Upper lobe of right lung (tissue), 1 donor: Measurements from ENCODE around the gene TCOF1. TPM values are rescaled to one million over a fixed set of nuclear protein-coding genes. Genes with fewer than 3 reads are reported as not detected.
A peak's percentile ranks its signal among the peaks of the same experiment; 100 is the strongest.

Experiments used
- ATAC-seq: fragments of 200-7000 bp; cut with Tn5 transposase; one replicate; pipeline ENCODE4 v1.9.1; 2020; ENCODE audit warnings: mild to moderate bottlenecking, moderate library complexity
- DNase-seq: peaks from one replicate; pipeline ENCODE4 v3.0.0-alpha.2; 2020
- H3K27ac ChIP-seq: fragments of 200-600 bp; one replicate; pipeline ENCODE4 v1.8.0; 2022
- H3K27me3 ChIP-seq: fragments of 200-600 bp; one replicate; pipeline ENCODE4 v1.8.0; 2022; ENCODE audit warnings: mild to moderate bottlenecking
- H3K36me3 ChIP-seq: fragments of 200-600 bp; one replicate; pipeline ENCODE4 v1.8.0; 2022
- H3K4me1 ChIP-seq: fragments of 200-600 bp; one replicate; pipeline ENCODE4 v1.8.0; 2022
- H3K4me3 ChIP-seq: fragments of 200-600 bp; one replicate; pipeline ENCODE4 v1.8.0; 2022; ENCODE audit warnings: mild to moderate bottlenecking
- H3K9me3 ChIP-seq: fragments of 200-600 bp; one replicate; pipeline ENCODE4 v1.8.0; 2022
- CTCF ChIP-seq: fragments of 200-600 bp; IDR thresholded peaks from one replicate; pipeline ENCODE4 v1.8.0; 2022; ENCODE audit warnings: antibody characterized with exemption
- intact Hi-C: fragments of 100-400 bp; cut with DNase I; formaldehyde crosslinking; loops from one replicate; pipeline ENCODE4 v1.11.0; 2022
- total RNA-seq: library from RNA; stranded (reverse); fragmentation: NEBNext Ultra II Directional; extraction: Animal tissue kit (Norgen Biotek cat#: 25700); gene quantifications from one replicate; pipeline ENCODE4 v1.2.1, GENCODE V29; 2021
- donor health status: DM: no; HTN: yes; CAD: no; lungs with severe emphysema.

The TCOF1 gene
- total RNA-seq, 1 donor from 2014 or later = 31.1 TPM

- Histone ChIP-seq H3K36me3 (no peaks in the 10 kb centered on the region), H3K27me3 (no peaks in the 10 kb centered on the region), H3K27ac (no peak overlapping the region), H3K4me1 (no peaks in the 10 kb centered on the region), H3K4me3 (no peak overlapping the region), H3K9me3 (no peaks in the 10 kb centered on the region)
- intact Hi-C loops = no loop called here
- TF ChIP-seq CTCF = no peak
- no peak for DNase-seq
- ATAC-seq = peak; percentile 36
Observed at GRCh38 chr5:150317048-150318003, 40.2 kb upstream of the TCOF1 start.

- ATAC-seq = no peak
- Histone ChIP-seq H3K4me1 (no peaks in the 10 kb centered on the region), H3K4me3 (no peak overlapping the region), H3K9me3 (no peaks in the 10 kb centered on the region), H3K27me3 (no peaks in the 10 kb centered on the region), H3K27ac (no peak overlapping the region), H3K36me3 (no peaks in the 10 kb centered on the region)
- DNase-seq = no peak
- TF ChIP-seq CTCF = no peak
- intact Hi-C loops = no loop called here
Observed at GRCh38 chr5:150318613-150319483, 38.6 kb upstream of the TCOF1 start.

DNA sequence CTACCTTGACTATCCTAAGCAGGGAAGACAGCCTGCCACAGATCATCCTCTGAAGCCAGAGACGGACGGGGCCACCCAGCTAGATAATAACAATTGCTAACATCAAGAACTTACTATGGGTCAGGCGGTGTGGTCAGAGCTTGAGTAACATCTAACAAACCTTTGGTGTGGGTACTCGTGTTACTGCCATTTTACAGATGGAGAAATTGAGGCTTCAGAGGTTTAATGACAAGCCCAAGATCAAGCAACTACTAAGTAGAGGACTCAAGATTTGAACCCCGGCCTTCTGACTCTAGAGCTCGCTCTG lies 38.1 kb upstream of the TCOF1 start:
- ATAC-seq (no peak), DNase-seq (no peak)
- intact Hi-C loops = no loop called here
- no peak overlapping the region for H3K27ac ChIP-seq
- H3K9me3 ChIP-seq = no peaks in the 10 kb centered on the region
- H3K27me3 ChIP-seq = no peaks in the 10 kb centered on the region
- no peaks in the 10 kb centered on the region for H3K4me1 ChIP-seq
- H3K4me3 ChIP-seq = no peak overlapping the region
- H3K36me3 ChIP-seq = no peaks in the 10 kb centered on the region
- no peak for TF ChIP-seq CTCF

GRCh38 chr5:150320044-150320613 lies 37.4 kb upstream of the TCOF1 start:
- Histone ChIP-seq H3K36me3 (no peaks in the 10 kb centered on the region), H3K27me3 (no peaks in the 10 kb centered on the region), H3K9me3 (no peaks in the 10 kb centered on the region), H3K4me3 (no peak overlapping the region), H3K27ac (peak overlapping the region; percentile 30), H3K4me1 (no peaks in the 10 kb centered on the region)
- intact Hi-C loops = no loop called here
- no peak for DNase-seq
- ATAC-seq = peak; percentile 68
- no peak for TF ChIP-seq CTCF

GRCh38 chr5:150321211-150321610 lies 36.3 kb upstream of the TCOF1 start:
- Histone ChIP-seq H3K27ac (no peak overlapping the region), H3K9me3 (no peaks in the 10 kb centered on the region), H3K4me1 (no peaks in the 10 kb centered on the region), H3K27me3 (no peaks in the 10 kb centered on the region), H3K36me3 (no peaks in the 10 kb centered on the region), H3K4me3 (no peak overlapping the region)
- intact Hi-C loops = no loop called here
- ATAC-seq = no peak
- DNase-seq = no peak
- TF ChIP-seq CTCF = no peak
